Sciatic nerve (tissue), 1 donor: Measurements from ENCODE around the gene HMMR. TPM values are rescaled to one million over a fixed set of nuclear protein-coding genes. Genes with fewer than 3 reads are reported as not detected.

Experiments used
- total RNA-seq: library from RNA; stranded (reverse); fragmentation: NEBNext Ultra II Directional; extraction: Animal tissue kit (Norgen Biotek cat#: 25700); gene quantifications from one replicate; pipeline ENCODE4 v1.2.1, GENCODE V29; 2021
- donor health status: DM: no; HTN: no; CAD: no.

Gene HMMR
- total RNA-seq, 1 donor from 2014 or later: 0.85 TPM

Other genes with a start within 250 kb of the HMMR start
- gene CCNG1, start 23.0 kb upstream of the HMMR start, total RNA-seq: 114 TPM
- 23.0 TPM for gene NUDCD2, start 530 bp upstream of the HMMR start, total RNA-seq
- 38.3 TPM for gene MAT2B, start 45.0 kb downstream of the HMMR start, total RNA-seq